Retinal pigment epithelial cell (primary cell): ENCODE measurements around the gene LYST.

ENCODE experiments used
- DNase-seq: peaks from one replicate; pipeline ENCODE4 v3.0.0-alpha.2; 2010; ENCODE audit warnings: low read depth
- H3K4me3 ChIP-seq: 2 replicates; pipeline ENCODE4 v1.5.1; 2011; ENCODE audit warnings: mild to moderate bottlenecking, low read length, control low read depth, moderate library complexity
- CTCF ChIP-seq: conservative IDR thresholded peaks from 2 replicates; pipeline ENCODE4 v1.5.1; 2011; ENCODE audit warnings: low read depth, low read length, control low read depth, inconsistent platforms

LYST gene

GRCh38 chr1:235898126-235898525, 31.4 kb upstream of the LYST start:
- H3K4me3 ChIP-seq = no peak overlapping the region
- no peak for DNase-seq
- no peak for TF ChIP-seq CTCF

- DNase-seq = no peak
- H3K4me3 ChIP-seq = no peak overlapping the region
- no peak for TF ChIP-seq CTCF
Observed at GRCh38 chr1:235893840-235894239, 27.1 kb upstream of the LYST start.

GRCh38 chr1:235892734-235893413, 26.2 kb upstream of the LYST start:
- TF ChIP-seq CTCF = no peak
- no peak overlapping the region for H3K4me3 ChIP-seq
- DNase-seq = no peak

GRCh38 chr1:235892202-235892601, 25.5 kb upstream of the LYST start:
- TF ChIP-seq CTCF = no peak
- no peak overlapping the region for H3K4me3 ChIP-seq
- DNase-seq = no peak

- DNase-seq = no peak
- no peak for TF ChIP-seq CTCF
- H3K4me3 ChIP-seq = no peak overlapping the region
Observed at GRCh38 chr1:235888119-235888643, 21.5 kb upstream of the LYST start.

- H3K4me3 ChIP-seq = no peak overlapping the region
- no peak for TF ChIP-seq CTCF
- DNase-seq = no peak
Observed at GRCh38 chr1:235887676-235888075, 21.0 kb upstream of the LYST start.

- DNase-seq = no peak
- H3K4me3 ChIP-seq = no peak overlapping the region
- no peak for TF ChIP-seq CTCF
Observed at GRCh38 chr1:235885655-235886262, 19.1 kb upstream of the LYST start.
